Gastroesophageal sphincter (tissue), 3 donors: ENCODE measurements around the gene DYNC1I1.

Source experiments
- EP300 ChIP-seq: sonication (generic); formaldehyde crosslinking; IDR thresholded peaks from one replicate; pipeline ENCODE4 v1.6.1; 2017; ENCODE audit warnings: antibody characterized with exemption, mild to moderate bottlenecking
- POLR2A ChIP-seq, 2 donors: fragments of 450-650 bp; IDR thresholded peaks; one replicate each; pipeline ENCODE4 v1.6.1; 2017; ENCODE audit warnings: antibody characterized with exemption in 2 of 2, mild to moderate bottlenecking in 2 of 2, moderate library complexity in 1 of 2
- POLR2AphosphoS5 ChIP-seq: sonication (generic); formaldehyde crosslinking; IDR thresholded peaks from one replicate; pipeline ENCODE4 v1.6.1; 2017; ENCODE audit warnings: antibody characterized with exemption
- TF ChIP-seq, protein P1 (sequence below), 4 experiments: fragments of 200-600 bp in 2 of 4; fragments of 450-650 bp in 2 of 4; sonication (generic) in 1 of 4; IDR thresholded peaks; one replicate each; pipeline ENCODE4 v1.5.1; 2017 to 2019; ENCODE audit warnings: antibody characterized with exemption in 4 of 4, mild to moderate bottlenecking in 2 of 4, moderate library complexity in 2 of 4

DNA sequence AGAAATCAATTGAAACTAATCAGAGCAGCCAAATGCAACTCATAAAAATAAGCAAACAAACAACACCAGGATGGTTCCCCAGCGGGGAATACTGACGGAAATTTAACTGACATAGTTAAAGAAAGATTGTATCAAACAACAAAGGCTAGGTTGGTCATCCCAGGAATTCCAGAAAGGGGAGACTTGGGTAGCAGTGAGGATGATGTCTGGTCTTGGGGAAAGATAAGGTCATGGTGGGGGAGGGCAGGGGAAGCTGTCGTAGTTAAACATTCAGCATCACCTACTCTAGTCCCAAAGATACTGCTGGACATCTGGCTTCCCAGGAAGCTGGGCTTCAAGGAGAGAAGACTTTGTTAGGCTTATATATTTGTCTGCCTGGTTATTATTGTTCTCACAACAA lies 50.4 kb downstream of the DYNC1I1 start:
- TF ChIP-seq, protein P1, sequence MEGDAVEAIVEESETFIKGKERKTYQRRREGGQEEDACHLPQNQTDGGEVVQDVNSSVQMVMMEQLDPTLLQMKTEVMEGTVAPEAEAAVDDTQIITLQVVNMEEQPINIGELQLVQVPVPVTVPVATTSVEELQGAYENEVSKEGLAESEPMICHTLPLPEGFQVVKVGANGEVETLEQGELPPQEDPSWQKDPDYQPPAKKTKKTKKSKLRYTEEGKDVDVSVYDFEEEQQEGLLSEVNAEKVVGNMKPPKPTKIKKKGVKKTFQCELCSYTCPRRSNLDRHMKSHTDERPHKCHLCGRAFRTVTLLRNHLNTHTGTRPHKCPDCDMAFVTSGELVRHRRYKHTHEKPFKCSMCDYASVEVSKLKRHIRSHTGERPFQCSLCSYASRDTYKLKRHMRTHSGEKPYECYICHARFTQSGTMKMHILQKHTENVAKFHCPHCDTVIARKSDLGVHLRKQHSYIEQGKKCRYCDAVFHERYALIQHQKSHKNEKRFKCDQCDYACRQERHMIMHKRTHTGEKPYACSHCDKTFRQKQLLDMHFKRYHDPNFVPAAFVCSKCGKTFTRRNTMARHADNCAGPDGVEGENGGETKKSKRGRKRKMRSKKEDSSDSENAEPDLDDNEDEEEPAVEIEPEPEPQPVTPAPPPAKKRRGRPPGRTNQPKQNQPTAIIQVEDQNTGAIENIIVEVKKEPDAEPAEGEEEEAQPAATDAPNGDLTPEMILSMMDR (IDR thresholded peaks at IDR 0.05): no peak
- TF ChIP-seq EP300: no peak
- TF ChIP-seq POLR2AphosphoS5: no peak
- TF ChIP-seq POLR2A (IDR thresholded peaks at IDR 0.05): no peak
